H1 (cell line): ENCODE data around the gene RBFOX1. TPM values are rescaled to one million over a fixed set of nuclear protein-coding genes. Genes with fewer than 3 reads are reported as not detected.

Experiments used
- CHD2 ChIP-seq: IDR thresholded peaks from 2 replicates; pipeline ENCODE4 v1.6.1; 2012; ENCODE audit warnings: low read length, improper control_type of control experiment
- polyA plus RNA-seq, 7 experiments: library from polyadenylated mRNA; depleted of rRNA in 3 of 7; stranded (reverse) in 5 of 7; unstranded in 2 of 7; fragments of >200 nt in 5 of 7; fragments of 200-250 nt in 2 of 7; gene quantifications; 1 replicate in 5 of 7; 2 replicates in 1 of 7; 4 replicates in 1 of 7; pipeline versions ENCODE4 v1.2.1 to v1.2.3, GENCODE V29; 2011 to 2013; ENCODE audit warnings: missing spikeins in 2 of 7, mixed read lengths in 2 of 7
- total RNA-seq: library from RNA; stranded (reverse); fragmentation: NEBNext Ultra II Directional; extraction: Animal tissue kit (Norgen Biotek cat#: 25700); gene quantifications from 2 replicates; pipeline ENCODE4 v1.2.1, GENCODE V29; 2021

The RBFOX1 gene
- total and polyA plus RNA-seq, 2 of the 8 experiments (the other 6 are each of a cell fraction or from before 2014, with no cell fraction given), result 1.7 to 2.8 TPM

DNA sequence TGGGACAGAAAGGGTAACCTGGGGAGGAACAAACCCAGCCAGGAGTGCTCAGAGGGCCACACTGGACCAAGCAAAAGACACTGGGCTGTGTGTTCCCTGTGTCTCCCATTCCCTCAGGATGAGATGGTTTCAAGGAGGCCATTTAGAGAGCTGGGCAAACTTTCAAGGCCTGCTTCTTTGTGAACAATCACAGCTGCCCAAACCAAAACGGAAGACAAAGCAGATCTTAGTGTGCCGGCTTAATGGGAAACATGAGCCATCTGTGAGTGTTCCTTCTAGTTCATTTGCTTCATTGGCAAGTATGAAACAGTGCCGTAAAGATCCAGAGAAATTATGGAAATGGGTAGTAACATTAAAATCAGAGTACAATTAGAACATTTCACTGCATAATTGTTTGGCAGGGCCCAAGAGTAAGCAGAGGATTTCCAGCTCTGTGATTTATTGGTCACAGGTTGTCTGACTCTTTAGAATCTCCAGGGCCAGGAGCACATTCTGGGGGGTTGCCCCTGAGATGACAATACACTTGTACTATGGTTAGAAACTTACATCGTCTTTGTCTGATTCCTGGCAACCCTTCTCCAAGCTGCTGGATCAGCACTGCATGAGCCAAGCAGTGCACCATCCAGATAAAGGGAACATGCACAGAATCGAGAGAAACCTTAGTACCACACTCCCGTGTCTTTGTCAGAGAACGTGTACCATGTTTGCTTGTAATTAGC is 412.1 kb downstream of the RBFOX1 start (continued):
- TF ChIP-seq CHD2, result no peak
